PFSK-1 (cell line): Measurements from ENCODE around the gene CENPB.

Experiments
- FOXP2 ChIP-seq: optimal IDR thresholded peaks from 2 replicates; pipeline ENCODE3; 2011; ENCODE audit warnings: borderline replicate concordance, control low read depth, inconsistent platforms; ENCODE audit not compliant: insufficient read depth; ENCODE audit errors: extremely low read length, extremely low read depth
- REST ChIP-seq, 2 experiments: IDR thresholded peaks; 2 replicates each; pipeline versions ENCODE4 v1.6.1 to v1.8.0; 2011 to 2012; ENCODE audit warnings: low read depth in 2 of 2, low read length in 2 of 2, control low read depth in 1 of 2, inconsistent platforms in 1 of 2, mild to moderate bottlenecking in 1 of 2, moderate library complexity in 1 of 2; ENCODE audit not compliant: insufficient read depth in 1 of 2
- TAF1 ChIP-seq: IDR thresholded peaks from 2 replicates; pipeline ENCODE4 v1.6.1; 2012; ENCODE audit warnings: low read length, control low read depth, borderline replicate concordance; ENCODE audit not compliant: insufficient read depth

- TF ChIP-seq REST (IDR thresholded peaks at IDR 0.05; ENCODE audit: insufficient read depth in 1 of 2, low read depth in 2 of 2, low read length in 2 of 2) (no peak), TAF1 (no peak), FOXP2 (no peak)
Measured at GRCh38 chr20:3743251-3743650, 43.3 kb downstream of the CENPB start.
